Measurements from ENCODE around the gene FERMT1.

The FERMT1 gene

DNA sequence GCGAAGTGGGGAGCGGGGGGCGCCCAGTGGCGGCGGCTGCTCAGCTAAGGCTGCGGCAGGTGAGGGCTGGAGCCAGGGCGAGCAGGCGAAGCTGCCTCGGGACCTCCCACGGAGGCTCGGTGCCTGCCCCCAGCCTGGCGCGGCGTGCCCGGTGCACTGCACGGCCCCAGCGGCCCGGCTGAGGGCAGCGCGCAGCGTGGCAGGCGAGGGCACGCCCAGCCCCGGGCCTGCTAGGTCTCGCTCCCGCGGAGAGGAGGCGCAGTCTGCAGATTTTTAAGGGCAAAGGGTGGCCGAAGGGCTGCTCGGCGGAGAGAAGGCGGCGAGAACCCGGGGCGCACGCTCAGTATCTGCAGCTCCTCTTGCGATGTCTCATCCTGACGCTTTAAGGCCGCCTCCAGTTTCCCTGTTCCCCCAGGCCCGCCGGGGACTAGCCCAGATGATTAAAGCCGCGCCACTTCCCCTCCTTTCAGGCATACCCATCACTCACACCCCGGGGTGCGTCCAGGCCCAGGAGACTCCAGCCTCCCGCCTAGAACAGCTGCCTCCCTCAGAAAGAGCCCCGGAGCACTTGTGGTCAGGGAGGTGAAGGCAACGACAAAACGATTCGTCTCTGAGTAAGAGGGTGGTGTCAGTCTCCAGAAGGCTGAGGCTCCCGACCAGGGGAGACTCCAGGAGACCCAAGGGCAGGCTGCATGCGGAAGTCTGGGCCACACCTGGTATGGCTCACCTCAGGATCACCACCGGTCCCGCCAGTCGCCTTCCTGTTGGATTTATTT lies at the start of gene FERMT1:
FERMT1 (minus strand) TSS at position 158 of the 776 bp plus-strand sequence. CDS start 3,476 bp downstream, outside the sequence.
- DNase-seq (ENCODE audit: low spot score): no peak

DNA sequence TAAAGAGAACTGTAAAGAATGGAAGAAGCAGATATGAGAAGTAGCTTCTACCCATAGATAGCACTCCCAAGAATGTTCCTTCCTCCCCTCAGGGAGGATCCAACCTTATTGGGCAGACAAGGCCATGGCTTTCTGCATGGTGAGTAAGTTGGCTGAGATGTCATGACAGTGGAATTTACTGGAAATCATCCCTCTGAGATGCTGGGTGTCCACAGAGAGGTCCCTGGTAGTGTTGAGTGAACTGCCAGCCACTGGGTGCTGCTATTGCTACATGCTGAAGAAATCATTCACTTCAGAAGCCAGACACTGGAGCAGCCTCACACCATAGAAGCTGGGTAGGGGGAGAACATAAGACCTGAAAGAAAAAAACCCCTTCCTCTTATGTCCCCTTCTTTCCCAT lies 46.4 kb upstream of the FERMT1 start:
- DNase-seq (ENCODE audit: low spot score): no peak

GRCh38 chr20:6168204-6168603 lies 45.4 kb upstream of the FERMT1 start:
- no peak for DNase-seq (ENCODE audit: low spot score)

- DNase-seq (ENCODE audit: low spot score): no peak
Observed at GRCh38 chr20:6165346-6165745, 42.5 kb upstream of the FERMT1 start.

DNA sequence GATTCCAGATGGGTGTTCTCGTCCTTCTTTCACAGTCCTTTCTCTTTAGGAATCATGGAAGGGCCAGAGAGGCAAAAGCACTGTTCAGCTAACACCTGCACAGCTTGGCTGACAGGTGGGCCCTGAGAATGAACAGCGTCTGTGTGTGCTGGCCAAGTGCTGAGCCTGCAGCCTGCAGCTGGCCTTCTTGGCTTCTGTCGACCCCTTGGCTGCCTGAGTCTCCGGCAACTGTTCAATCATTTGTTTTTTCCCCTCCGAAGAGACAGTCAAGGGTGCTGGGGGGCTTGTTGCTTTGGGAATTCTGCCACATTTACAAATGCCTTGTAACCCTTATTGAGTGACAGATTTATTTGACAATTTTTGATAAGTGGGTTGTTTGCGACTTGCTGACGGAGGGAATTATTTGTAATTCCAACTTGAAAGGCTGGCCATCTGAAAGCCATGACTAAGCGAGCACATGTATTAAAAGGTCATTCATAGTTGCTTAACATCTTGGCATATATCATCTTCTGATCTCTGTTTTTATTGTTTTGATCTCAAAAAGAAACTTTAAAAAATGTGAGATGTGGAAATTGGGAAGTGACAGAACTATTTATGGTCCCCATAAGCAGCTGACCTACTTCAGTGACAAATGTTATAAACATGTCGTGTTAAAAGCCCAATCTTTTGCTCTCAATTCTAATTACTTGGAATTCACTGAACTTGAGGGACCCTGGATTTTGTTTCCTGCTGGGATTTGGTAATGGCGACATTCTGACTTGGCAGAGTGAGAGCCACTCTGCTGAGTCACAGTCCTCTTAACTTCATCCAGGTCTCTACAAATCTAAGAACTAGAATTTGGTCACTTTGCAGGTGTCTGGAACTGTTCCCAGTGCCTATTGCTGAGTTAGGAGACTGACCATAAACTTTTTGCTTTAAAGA lies 41.9 kb upstream of the FERMT1 start:
- DNase-seq (ENCODE audit: low spot score): no peak

- DNase-seq (ENCODE audit: low spot score): no peak
Observed at GRCh38 chr20:6160736-6161135, 37.9 kb upstream of the FERMT1 start.

DNA sequence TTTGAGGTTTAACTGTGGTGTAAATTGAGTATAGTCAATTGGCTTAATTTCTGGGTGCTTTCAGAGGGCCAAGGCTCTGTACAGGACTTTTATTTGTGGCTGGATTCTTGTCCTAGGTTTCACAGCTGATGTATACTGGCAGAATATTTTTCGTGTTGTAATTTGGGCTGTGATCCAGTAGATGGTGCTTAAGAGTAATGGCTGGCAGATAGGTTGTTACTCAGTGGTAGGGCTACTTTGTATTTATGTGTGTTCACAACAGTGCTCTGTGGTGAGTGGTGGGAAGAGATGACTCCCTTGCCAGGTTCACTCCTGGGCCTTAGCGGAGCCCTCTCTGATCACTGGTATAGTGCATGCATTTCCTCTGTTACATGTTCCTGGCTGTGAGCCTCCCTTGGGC lies 34.5 kb upstream of the FERMT1 start:
- DNase-seq (ENCODE audit: low spot score): no peak

DNA sequence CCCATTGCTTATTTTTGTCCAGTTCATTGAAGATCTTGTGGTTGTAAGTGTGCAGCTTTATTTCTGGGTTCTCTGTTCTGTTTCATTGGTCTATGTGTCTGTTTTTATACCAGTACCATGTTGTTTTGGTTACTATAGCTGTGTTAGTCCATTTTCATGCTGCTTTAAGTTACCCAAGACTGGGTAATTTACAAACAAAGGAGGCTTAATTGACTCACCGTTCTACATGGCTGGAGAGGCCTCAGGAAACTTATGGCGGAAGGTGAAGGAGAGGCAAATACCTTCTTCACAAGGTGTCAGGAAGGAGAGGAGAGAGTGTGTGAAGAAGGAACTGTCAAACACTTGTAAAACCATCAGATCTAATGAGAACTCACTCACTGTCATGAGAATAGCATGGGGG lies 29.9 kb upstream of the FERMT1 start:
- no peak for DNase-seq (ENCODE audit: low spot score)

GRCh38 chr20:6148073-6148472 lies 25.2 kb upstream of the FERMT1 start:
- no peak for DNase-seq (ENCODE audit: low spot score)

DNA sequence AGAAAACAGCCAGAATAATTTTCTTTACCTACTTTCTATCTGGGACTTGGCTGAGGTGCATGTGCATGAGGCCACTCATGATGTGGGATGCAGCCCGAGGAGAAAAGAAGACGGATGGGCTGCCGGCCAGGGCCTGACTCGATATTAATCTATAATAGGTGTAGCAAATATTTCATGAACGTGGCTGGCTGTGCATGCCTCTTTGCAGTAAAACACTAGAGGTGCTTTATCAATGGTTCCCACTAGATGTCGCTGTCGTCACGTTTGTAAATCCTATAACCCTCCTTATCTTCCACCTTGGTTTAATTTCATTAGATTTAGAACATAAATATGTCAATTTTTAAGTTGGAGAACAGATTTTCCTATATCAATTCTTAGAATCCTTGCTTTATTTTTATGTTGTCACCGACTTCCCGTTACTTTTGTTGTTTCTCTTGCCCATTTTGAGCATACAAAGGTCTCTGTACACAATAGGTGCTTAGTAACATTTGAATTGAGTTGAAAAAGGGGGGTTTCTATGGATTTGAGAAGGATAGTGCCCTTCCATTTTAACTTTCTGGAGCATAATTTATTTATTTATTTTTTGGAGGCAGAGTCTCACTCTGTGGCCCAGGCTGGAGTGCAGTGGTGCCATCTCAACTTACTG lies 19.6 kb upstream of the FERMT1 start:
- peak; percentile 67 for DNase-seq (ENCODE audit: low spot score)

GRCh38 chr20:6140947-6141346 lies 18.1 kb upstream of the FERMT1 start:
- DNase-seq (ENCODE audit: low spot score): no peak

DNA sequence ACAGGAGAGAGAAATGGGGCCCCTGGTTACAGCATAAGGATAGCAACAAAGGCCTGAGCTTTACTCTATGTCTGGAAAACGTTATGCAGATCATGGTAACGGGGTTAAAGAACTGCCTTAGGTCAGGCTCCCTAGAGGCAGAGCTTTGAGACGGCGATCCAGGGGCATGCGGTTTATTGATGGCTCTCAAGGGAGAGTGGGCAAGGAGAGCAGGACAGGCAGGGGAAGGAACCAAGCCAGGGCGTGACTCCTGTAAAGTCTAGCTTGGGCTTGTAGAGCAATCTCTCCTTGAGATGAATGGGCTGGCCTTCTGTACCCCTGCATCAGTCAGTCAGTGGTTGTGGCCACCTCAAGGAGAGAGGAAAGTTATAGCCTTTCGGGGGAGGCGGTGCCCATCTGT lies 12.5 kb upstream of the FERMT1 start:
- no peak for DNase-seq (ENCODE audit: low spot score)

DNA sequence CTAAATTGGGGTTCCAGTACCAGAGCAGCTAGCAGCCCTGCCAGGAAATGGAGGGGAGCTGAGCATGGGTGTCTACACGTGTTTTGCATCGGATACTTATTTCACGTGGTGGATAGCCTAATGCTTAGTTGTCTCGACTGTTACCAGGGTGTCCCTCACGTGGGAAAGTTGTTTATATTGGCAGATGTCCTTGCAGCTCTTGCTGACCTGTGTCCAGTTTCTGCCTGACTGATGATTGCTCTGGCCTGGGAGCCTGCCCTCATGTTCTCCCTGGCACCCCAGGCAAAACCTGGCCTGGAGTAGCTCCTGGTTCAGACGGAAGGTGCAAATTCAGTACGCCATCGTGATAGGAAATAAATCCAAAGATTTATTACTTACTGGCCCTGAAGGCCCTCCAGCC lies 11.8 kb upstream of the FERMT1 start:
- no peak for DNase-seq (ENCODE audit: low spot score)

DNA sequence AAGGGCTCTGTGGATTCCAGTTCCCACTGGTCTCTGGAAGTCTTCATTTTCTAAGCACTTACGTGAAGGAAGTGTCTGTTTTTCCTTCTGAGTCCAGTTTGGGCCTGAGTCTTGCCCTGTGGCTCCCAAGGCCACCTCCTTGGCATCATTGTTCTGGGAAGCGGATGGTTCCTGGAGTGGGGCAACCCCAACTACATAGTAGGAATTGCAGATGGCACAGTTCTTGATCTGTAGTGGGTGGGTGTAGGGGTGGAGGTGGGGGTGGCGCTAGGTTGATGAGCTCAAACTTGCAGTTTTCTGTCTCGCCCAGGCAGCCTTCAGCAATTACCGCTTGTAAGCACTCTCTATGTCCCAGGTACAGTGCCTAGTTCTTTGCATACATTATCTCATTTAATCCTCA lies 7.2 kb upstream of the FERMT1 start:
- no peak for DNase-seq (ENCODE audit: low spot score)

DNA sequence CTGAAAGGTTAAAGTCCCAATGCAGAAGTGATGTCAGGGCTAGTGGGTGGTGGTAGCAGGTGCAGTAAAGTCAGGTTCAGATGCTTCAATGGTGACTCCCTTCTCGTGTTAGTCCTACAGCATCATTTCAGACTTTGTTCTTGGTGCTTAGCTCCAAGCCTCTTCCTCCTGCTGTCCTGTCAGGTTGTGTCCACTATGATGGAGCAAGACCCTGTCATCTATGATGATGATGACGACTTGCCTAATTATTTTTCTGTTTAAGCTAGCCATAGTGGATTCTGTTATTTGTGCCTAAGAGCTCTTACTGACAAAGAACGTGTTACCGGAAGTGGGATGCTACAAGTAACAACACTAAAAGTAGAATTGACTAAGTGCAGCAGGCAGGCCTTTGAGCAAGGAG lies 5.0 kb upstream of the FERMT1 start:
- no peak for DNase-seq (ENCODE audit: low spot score)

DNA sequence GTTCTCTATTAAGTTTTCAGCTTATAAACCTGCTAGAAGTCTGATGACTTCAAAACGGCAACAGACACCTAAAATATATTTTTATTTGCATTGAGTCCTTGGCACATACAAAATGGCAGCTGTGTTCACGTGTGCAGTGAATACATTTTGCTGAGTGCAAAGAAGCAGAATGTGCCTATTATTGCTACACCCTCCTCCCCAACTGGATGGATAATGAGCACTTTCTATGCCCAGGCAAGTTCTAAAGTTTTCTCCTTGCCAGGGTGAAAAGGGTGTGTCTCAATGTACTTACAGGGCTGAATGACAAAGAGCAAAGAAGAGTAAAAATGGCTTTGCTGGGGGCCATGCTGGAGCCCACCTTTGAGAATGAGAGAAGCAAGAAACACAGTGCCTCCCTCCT lies 4.0 kb upstream of the FERMT1 start:
- DNase-seq (ENCODE audit: low spot score): no peak

- DNase-seq (ENCODE audit: low spot score): no peak
Observed at GRCh38 chr20:6123649-6124014, 802 bp upstream of the FERMT1 start.

DNA sequence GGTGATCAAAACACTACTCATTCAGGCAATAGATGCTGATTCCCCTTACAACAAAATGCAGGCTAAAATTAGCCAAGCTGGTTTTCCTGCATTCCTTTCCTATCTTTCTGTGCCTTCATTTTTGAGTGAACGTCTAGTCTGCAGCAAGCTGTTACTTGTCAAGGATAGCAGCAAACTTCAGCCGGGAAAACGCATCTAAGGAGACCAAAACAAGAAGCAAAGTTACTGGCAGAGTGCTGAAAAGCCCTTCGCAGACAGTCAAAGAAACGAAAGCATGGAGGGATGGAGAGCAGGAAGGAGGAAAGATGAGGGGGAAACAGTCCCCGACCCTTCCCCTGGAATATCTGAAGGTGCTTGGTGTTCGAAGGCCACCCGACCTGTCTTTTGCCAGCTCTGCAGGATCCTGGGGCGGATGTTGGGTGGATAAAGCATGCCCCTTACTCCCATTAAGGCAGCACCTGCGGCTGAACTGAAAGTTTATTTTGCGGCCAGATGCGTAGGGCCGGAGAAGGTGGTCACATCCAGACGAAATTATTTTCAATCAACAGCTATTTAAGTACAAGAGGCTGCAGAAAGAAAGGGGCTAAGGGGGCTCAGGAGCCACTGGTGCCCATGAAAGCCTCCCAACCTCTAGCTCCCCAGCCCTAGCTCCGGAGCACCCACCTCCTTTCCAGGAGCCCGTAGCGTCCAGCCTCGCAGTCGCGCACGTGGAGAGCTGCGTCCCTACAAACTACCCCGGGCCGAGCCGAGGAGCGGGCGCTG lies 538 bp downstream of the FERMT1 start:
- no peak for DNase-seq (ENCODE audit: low spot score)

- no peak for DNase-seq (ENCODE audit: low spot score)
Observed at GRCh38 chr20:6121504-6121903, 1.3 kb downstream of the FERMT1 start.

DNA sequence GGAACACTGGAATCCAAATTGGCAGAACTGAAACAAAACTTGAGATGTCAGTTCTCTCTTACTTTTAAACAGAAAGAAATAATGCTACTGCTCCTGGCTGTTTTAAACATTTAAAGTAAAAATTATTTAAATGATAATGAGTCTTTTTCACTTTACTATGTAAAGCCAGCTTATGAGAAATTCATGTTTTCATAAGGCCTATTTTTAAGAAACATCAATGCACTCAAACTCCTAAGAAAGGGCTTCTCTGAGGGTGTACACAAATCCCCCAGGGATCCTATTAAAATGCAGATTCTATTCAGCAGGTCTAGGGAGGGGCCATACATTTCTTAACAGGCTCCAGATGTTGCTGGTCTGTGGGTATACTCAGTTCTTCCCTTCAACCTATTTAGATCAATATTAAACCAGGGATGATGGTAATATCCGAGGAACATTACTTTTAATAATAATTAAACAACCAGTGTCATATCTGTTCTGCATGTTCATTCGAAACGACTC lies 2.3 kb downstream of the FERMT1 start:
- DNase-seq (ENCODE audit: low spot score): no peak

- no peak for DNase-seq (ENCODE audit: low spot score)
Observed at GRCh38 chr20:6116758-6117157, 6.1 kb downstream of the FERMT1 start.

Data from hematopoietic multipotent progenitor cell treated with erythropoietin and hydrocortisone succinate and interleukin-3 and kit ligand, for 15 days (in vitro differentiated cells).